GM12878 (cell line): ENCODE measurements around the gene TBC1D19.

Experiments used
- EGR1 ChIP-seq, 2 experiments: IDR thresholded peaks; 1 replicate in 1 of 2; 2 replicates in 1 of 2; pipeline ENCODE4 v1.6.1; 2011 to 2012; ENCODE audit warnings: low read depth in 2 of 2, low read length in 2 of 2, borderline replicate concordance in 1 of 2, mild to moderate bottlenecking in 1 of 2, moderate library complexity in 1 of 2
- ETV6 ChIP-seq, 2 experiments: fragments of 450-650 bp in 1 of 2; IDR thresholded peaks in 1 of 2; conservative IDR thresholded peaks in 1 of 2; 2 replicates each; pipeline ENCODE4 v1.6.1; 2014; ENCODE audit warnings: antibody characterized with exemption in 1 of 2, borderline replicate concordance in 1 of 2, low read depth in 1 of 2, mild to moderate bottlenecking in 1 of 2, moderate library complexity in 1 of 2
- KDM1A ChIP-seq: fragments of 200-600 bp; sonication (generic); IDR thresholded peaks from 2 replicates; pipeline ENCODE4 v1.6.1; 2016; ENCODE audit warnings: borderline replicate concordance
- MEF2A ChIP-seq: IDR thresholded peaks from 2 replicates; pipeline ENCODE4 v1.6.1; 2011; ENCODE audit warnings: low read depth, mild to moderate bottlenecking, low read length, moderate library complexity; ENCODE audit not compliant: insufficient read depth
- PML ChIP-seq: IDR thresholded peaks from 2 replicates; pipeline ENCODE4 v1.6.1; 2012; ENCODE audit warnings: low read length, inconsistent platforms
- POLR2A ChIP-seq: IDR thresholded peaks from 2 replicates; pipeline ENCODE4 v1.6.1; 2011; ENCODE audit warnings: low read depth, mild to moderate bottlenecking, low read length
- SP1 ChIP-seq: IDR thresholded peaks from one replicate; pipeline ENCODE4 v1.6.1; 2011; ENCODE audit warnings: low read depth, low read length
- ZNF217 ChIP-seq: fragments of 450-650 bp; IDR thresholded peaks from 2 replicates; pipeline ENCODE4 v1.6.1; 2017; ENCODE audit warnings: antibody characterized with exemption, mild to moderate bottlenecking
- ZNF274 ChIP-seq: IDR thresholded peaks from one replicate; pipeline ENCODE4 v1.8.0; 2011; ENCODE audit not compliant: insufficient read length, insufficient read depth
- TF ChIP-seq, protein P1 (sequence below), 3 experiments: IDR thresholded peaks in 2 of 3; conservative IDR thresholded peaks in 1 of 3; 2 replicates each; pipeline ENCODE4 v1.5.1; 2011; ENCODE audit warnings: low read depth in 3 of 3, low read length in 3 of 3, mild to moderate bottlenecking in 3 of 3, control low read depth in 2 of 3, moderate library complexity in 2 of 3, inconsistent platforms in 1 of 3, mixed read lengths in 1 of 3; ENCODE audit not compliant: control insufficient read depth in 2 of 3, insufficient read depth in 1 of 3; ENCODE audit errors: extremely low read depth in 1 of 3
- TF ChIP-seq, protein P2 (sequence below): IDR thresholded peaks from 2 replicates; pipeline ENCODE4 v1.6.1; 2011; ENCODE audit warnings: borderline replicate concordance, low read depth, mild to moderate bottlenecking, moderate library complexity, mixed read lengths, low read length; ENCODE audit not compliant: insufficient read depth; ENCODE audit errors: extremely low read length

DNA sequence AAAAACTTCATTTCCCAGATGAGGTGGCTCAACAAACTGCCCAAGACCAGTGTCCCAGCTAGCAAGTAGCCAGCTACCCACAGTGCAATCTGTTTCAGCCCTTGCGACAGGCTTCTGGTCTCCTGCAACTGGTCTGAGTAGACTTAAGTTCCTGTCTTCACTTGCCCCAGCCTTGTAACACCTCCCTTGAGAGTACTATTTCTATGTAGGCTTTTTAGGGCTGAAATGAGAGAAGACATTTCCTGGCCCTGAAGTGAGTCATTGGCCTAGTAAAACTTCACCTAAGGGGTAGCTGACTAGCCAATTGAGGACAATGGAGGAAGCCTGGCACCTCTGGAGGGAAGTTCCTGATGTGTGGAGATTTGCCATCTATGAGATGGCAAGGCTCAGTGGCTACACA lies 196.7 kb downstream of the TBC1D19 start:
- TF ChIP-seq, protein P1, sequence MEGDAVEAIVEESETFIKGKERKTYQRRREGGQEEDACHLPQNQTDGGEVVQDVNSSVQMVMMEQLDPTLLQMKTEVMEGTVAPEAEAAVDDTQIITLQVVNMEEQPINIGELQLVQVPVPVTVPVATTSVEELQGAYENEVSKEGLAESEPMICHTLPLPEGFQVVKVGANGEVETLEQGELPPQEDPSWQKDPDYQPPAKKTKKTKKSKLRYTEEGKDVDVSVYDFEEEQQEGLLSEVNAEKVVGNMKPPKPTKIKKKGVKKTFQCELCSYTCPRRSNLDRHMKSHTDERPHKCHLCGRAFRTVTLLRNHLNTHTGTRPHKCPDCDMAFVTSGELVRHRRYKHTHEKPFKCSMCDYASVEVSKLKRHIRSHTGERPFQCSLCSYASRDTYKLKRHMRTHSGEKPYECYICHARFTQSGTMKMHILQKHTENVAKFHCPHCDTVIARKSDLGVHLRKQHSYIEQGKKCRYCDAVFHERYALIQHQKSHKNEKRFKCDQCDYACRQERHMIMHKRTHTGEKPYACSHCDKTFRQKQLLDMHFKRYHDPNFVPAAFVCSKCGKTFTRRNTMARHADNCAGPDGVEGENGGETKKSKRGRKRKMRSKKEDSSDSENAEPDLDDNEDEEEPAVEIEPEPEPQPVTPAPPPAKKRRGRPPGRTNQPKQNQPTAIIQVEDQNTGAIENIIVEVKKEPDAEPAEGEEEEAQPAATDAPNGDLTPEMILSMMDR (IDR thresholded peaks at IDR 0.05 in 2 of 3, conservative IDR thresholded peaks at IDR 0.05 in 1 of 3; ENCODE audit: control insufficient read depth in 2 of 3, extremely low read depth in 1 of 3, insufficient read depth in 1 of 3, low read depth in 3 of 3, low read length in 3 of 3): no peak
- TF ChIP-seq EGR1 (IDR thresholded peaks at IDR 0.05; ENCODE audit: borderline replicate concordance in 1 of 2, low read depth in 2 of 2, low read length in 2 of 2) (no peak), MEF2A (no peak), ETV6 (conservative IDR thresholded peaks at IDR 0.05 in 1 of 2, IDR thresholded peaks at IDR 0.05 in 1 of 2; ENCODE audit: borderline replicate concordance in 1 of 2, low read depth in 1 of 2) (no peak), POLR2A (no peak), ZNF274 (no peak), SP1 (no peak), PML (no peak), ZNF217 (no peak), KDM1A (no peak)
- TF ChIP-seq, protein P2, sequence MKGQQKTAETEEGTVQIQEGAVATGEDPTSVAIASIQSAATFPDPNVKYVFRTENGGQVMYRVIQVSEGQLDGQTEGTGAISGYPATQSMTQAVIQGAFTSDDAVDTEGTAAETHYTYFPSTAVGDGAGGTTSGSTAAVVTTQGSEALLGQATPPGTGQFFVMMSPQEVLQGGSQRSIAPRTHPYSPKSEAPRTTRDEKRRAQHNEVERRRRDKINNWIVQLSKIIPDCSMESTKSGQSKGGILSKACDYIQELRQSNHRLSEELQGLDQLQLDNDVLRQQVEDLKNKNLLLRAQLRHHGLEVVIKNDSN: no peak
